Measurements from ENCODE around the gene ACTR6. TPM values are rescaled to one million over a fixed set of nuclear protein-coding genes. Genes with fewer than 3 reads are reported as not detected.
A peak's percentile ranks its signal among the peaks of the same experiment; 100 is the strongest.

ACTR6 gene
- total and polyA plus RNA-seq, 10 of the 15 experiments (the other 5 are each of a cell fraction or from before 2014, with no cell fraction given), result 17.4 to 62.4 (median 40.5) TPM

- BruUV-seq (replicated peaks), result no TSS peak
- ChIA-PET SMC1A (ENCODE audit: uncharacterized antibody, unreplicated experiment) (no interaction called here), RAD21 (ENCODE audit: unreplicated experiment) (interaction anchor here (0.7 kb wide), 1 partner anchor 77 kb away, joined by 3 read pairs; no protein-coding TSS in a partner anchor), POLR2A (interaction anchor here (1.2 to 2.9 kb wide), 3 partner anchors 8 to 68 kb away, joined by 4 to 7 read pairs (median 7); partner anchors contain the start of genes DEPDC4 and SCYL2), CTCF (interaction anchor here (0.9 to 1.5 kb wide), 4 partner anchors 14 to 355 kb away, joined by 3 to 6 read pairs (median 3); no protein-coding TSS in a partner anchor)
- in situ Hi-C loops (cut with MboI), result no loop called here
- intact Hi-C loops (cut with micrococcal nuclease; ENCODE audit: unreplicated experiment), result loop anchor here (1.0 to 2.0 kb wide), 3 partner anchors 37 to 67 kb away; partner anchors contain the start of genes BLTP3B, DEPDC4 and SCYL2
- FAIRE-seq (no peak), ATAC-seq (peak; percentile 93), DNase-seq (ENCODE audit: low read depth, low spot score) (no peak)
- H3K27me3 ChIP-seq (replicated peaks in 1 of 2; ENCODE audit: control insufficient read depth in 2 of 2, insufficient read depth in 2 of 2, low read length in 1 of 2), result no peaks in the 10 kb centered on the region
- no peaks in the 10 kb centered on the region for H3K36me3 ChIP-seq (ENCODE audit: control insufficient read depth in 2 of 2, insufficient read depth in 2 of 2, low read length in 1 of 2)
- H3K4me1 ChIP-seq (ENCODE audit: control insufficient read depth, insufficient read depth, low read length), result peaks cover 6% of the 10 kb centered on the region; the same call in 1 of the 2 replicates
- H3K4me3 ChIP-seq, result peak overlapping the region; percentile 82
- H3K79me2 ChIP-seq (ENCODE audit: control insufficient read depth, insufficient read depth, low read length), result peaks cover 26% of the 10 kb centered on the region
- H3K4me2 ChIP-seq (ENCODE audit: control insufficient read depth, insufficient read depth), result peak overlapping the region; percentile 95
- peak overlapping the region; percentile 60 for H3K9ac ChIP-seq (ENCODE audit: control insufficient read depth, insufficient read depth, low read length)
- H3K27ac ChIP-seq (ENCODE audit: control insufficient read depth, insufficient read depth), result peak overlapping the region; percentile 64
- 1% methylated on average over 60 of the region's 79 CpGs for WGBS (ENCODE audit: insufficient coverage, insufficient replicate concordance, low lambda C conversion rate, missing lambda C conversion rate)
- H2AFZ ChIP-seq (ENCODE audit: control insufficient read depth, low read depth, low read length), result peak overlapping the region; percentile 94
- H4K20me1 ChIP-seq (ENCODE audit: control insufficient read depth, insufficient read depth), result no peaks in the 10 kb centered on the region
- H3K9me3 ChIP-seq (replicated peaks; ENCODE audit: control insufficient read depth, insufficient read depth, low read length), result no peaks in the 10 kb centered on the region
- no peak for TF ChIP-seq EED (IDR thresholded peaks at IDR 0.05; ENCODE audit: low read depth)
- 0 out of 3 replicates have a peak, but pooled peaks of 1 of the 2 experiments have one; percentile 54 for TF ChIP-seq EGR1 (IDR thresholded peaks at IDR 0.05; ENCODE audit: borderline replicate concordance in 1 of 2, low read depth in 2 of 2, low read length in 2 of 2)
- no peak for TF ChIP-seq SPI1 (IDR thresholded peaks at IDR 0.05; ENCODE audit: borderline replicate concordance, insufficient read depth, low read depth, low read length)
- TF ChIP-seq KDM1A (IDR thresholded peaks at IDR 0.05; ENCODE audit: borderline replicate concordance), result no peak
- no peak for TF ChIP-seq ZBTB40 (IDR thresholded peaks at IDR 0.05; ENCODE audit: borderline replicate concordance)
- peak; percentile 66; the same call in 1 of the 2 replicates for TF ChIP-seq NR2F1 (conservative IDR thresholded peaks at IDR 0.05)
- TF ChIP-seq TCF3 (IDR thresholded peaks at IDR 0.05; ENCODE audit: borderline replicate concordance, insufficient read depth, low read depth, low read length), result no peak
- no peak for TF ChIP-seq TARDBP (IDR thresholded peaks at IDR 0.05; ENCODE audit: borderline replicate concordance)
- TF ChIP-seq PAX5 (IDR thresholded peaks at IDR 0.05; ENCODE audit: borderline replicate concordance, low read depth, low read length), result 0 out of 2 replicates have a peak, but pooled peaks have one; percentile 28
- peak; percentile 83 for TF ChIP-seq IKZF1 (conservative IDR thresholded peaks at IDR 0.05)
- peak; percentile 55; the same call in 1 of the 2 replicates for TF ChIP-seq DPF2 (IDR thresholded peaks at IDR 0.05)
- TF ChIP-seq HCFC1 (IDR thresholded peaks at IDR 0.05; ENCODE audit: low read length), result 0 out of 2 replicates have a peak, but pooled peaks have one; percentile 6
- TF ChIP-seq POLR2A (IDR thresholded peaks at IDR 0.05; ENCODE audit: low read depth, low read length), result peak; percentile 60; the same call in 1 of the 2 replicates
- peak; percentile 63 to 90; a peak in 3 of 4 replicates for TF ChIP-seq BHLHE40 (IDR thresholded peaks at IDR 0.05; ENCODE audit: borderline replicate concordance in 1 of 2, low read depth in 2 of 2, low read length in 1 of 2)
- 0 out of 2 replicates have a peak, but pooled peaks have one; percentile 57 for TF ChIP-seq YY1 (IDR thresholded peaks at IDR 0.05; ENCODE audit: low read depth, low read length)
These were observed 1.1 kb upstream of the ACTR6 start for GRCh38 chr12:100199347-100200149.

All from GM12878 (cell line).